ENCODE measurements around the gene SH3PXD2A. TPM values are rescaled to one million over a fixed set of nuclear protein-coding genes. Genes with fewer than 3 reads are reported as not detected.

The SH3PXD2A gene
- total and polyA plus RNA-seq, 12 donors: 6.9 to 44.9 (median 34.4) TPM

DNA sequence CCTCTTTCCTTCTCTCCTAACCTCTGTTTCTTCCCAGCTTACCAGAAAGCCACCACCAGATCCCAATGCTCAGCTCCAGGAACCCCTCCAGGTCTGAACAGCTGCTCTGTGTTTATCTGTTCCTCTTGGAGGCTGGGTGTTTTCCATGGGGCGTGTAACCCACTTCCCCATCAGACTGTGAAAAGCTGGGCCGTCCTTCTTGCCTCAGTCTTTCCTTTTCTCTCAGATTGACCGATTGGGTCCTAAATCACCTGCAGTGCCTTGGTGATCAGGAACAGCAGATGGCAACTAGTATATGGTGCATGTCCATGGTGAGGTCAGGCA lies 4.8 kb downstream of the SH3PXD2A start:
- peak in 2 of 8 donors; percentile 2 to 18 for ATAC-seq
- no peak for DNase-seq
- Histone ChIP-seq H3K9me3 (no peaks in the 10 kb centered on the region), H3K36me3 (no peaks in the 10 kb centered on the region), H3K4me3 (peak overlapping the region in 3 of 10 donors; percentile 2 to 15 (median 12)), H3K4me1 (peaks cover 33 to 89% (median 74%) of the 10 kb centered on the region in 9 donors), H3K27me3 (peaks cover 0 to 17% (median 0%) of the 10 kb centered on the region in 7 donors), H3K27ac (peak overlapping the region; percentile 12 to 90 (median 66))
- intact Hi-C loops (cut with DNase I): loop anchor here in 7 of 10 donors (5.0 to 10.0 kb wide), 6 partner anchors 38 to 256 kb away; no protein-coding TSS in a partner anchor
- TF ChIP-seq, protein P1, sequence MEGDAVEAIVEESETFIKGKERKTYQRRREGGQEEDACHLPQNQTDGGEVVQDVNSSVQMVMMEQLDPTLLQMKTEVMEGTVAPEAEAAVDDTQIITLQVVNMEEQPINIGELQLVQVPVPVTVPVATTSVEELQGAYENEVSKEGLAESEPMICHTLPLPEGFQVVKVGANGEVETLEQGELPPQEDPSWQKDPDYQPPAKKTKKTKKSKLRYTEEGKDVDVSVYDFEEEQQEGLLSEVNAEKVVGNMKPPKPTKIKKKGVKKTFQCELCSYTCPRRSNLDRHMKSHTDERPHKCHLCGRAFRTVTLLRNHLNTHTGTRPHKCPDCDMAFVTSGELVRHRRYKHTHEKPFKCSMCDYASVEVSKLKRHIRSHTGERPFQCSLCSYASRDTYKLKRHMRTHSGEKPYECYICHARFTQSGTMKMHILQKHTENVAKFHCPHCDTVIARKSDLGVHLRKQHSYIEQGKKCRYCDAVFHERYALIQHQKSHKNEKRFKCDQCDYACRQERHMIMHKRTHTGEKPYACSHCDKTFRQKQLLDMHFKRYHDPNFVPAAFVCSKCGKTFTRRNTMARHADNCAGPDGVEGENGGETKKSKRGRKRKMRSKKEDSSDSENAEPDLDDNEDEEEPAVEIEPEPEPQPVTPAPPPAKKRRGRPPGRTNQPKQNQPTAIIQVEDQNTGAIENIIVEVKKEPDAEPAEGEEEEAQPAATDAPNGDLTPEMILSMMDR (IDR thresholded peaks at IDR 0.05): no peak
- 66 to 84% methylated on average over 3 of the region's 3 CpGs for WGBS, 2 donors

DNA sequence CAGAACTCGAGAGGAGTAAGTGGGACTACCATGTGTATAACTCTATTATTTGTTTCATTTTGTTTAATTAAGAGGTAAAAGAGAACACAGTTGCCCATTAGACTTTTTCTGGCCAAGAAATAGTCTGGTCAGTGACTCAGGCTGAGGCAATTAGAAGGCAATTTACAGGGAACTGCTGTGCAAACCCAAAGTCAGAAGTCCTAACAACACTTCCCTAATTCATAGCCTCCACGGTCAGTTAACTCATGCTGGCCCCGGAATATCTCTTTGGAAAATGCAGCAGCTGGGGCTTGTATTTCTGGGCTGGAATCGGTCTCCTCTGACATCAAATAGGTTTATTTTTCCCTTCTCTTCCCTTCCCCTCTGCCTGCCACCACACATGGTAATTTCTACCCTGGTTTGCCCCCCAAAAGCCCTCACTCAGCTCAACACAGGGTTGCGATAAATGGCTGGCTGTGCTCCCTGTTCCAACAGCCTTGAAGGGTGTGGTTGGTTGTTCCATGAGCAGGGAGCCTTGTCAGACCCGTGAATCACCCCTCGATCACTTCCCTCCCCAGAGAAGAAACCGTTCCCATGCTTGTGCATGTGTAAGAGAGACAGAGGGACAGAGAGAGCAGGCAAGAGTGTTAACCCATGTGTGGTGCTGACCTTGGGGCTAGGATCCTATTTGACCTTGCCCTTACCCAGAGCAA lies 5.3 kb downstream of the SH3PXD2A start:
- no peaks in the 10 kb centered on the region for H3K36me3 ChIP-seq
- intact Hi-C loops (cut with DNase I): loop anchor here in 7 of 10 donors (5.0 to 10.0 kb wide), 6 partner anchors 38 to 255 kb away; no protein-coding TSS in a partner anchor
- H3K4me1 ChIP-seq: peaks cover 33 to 94% (median 79%) of the 10 kb centered on the region in 9 donors
- H3K4me3 ChIP-seq: peak overlapping the region in 3 of 10 donors; percentile 2 to 15 (median 12)
- 50 to 56% methylated on average over 8 of the region's 8 CpGs for WGBS, 2 donors
- H3K27me3 ChIP-seq: peaks cover 0 to 14% (median 0%) of the 10 kb centered on the region in 7 donors
- no peak for DNase-seq
- H3K9me3 ChIP-seq: no peaks in the 10 kb centered on the region
- TF ChIP-seq, protein P1 (IDR thresholded peaks at IDR 0.05): no peak
- peak overlapping the region; percentile 12 to 90 (median 66) for H3K27ac ChIP-seq
- peak in 6 of 8 donors; percentile 4 to 56 (median 30) for ATAC-seq

DNA sequence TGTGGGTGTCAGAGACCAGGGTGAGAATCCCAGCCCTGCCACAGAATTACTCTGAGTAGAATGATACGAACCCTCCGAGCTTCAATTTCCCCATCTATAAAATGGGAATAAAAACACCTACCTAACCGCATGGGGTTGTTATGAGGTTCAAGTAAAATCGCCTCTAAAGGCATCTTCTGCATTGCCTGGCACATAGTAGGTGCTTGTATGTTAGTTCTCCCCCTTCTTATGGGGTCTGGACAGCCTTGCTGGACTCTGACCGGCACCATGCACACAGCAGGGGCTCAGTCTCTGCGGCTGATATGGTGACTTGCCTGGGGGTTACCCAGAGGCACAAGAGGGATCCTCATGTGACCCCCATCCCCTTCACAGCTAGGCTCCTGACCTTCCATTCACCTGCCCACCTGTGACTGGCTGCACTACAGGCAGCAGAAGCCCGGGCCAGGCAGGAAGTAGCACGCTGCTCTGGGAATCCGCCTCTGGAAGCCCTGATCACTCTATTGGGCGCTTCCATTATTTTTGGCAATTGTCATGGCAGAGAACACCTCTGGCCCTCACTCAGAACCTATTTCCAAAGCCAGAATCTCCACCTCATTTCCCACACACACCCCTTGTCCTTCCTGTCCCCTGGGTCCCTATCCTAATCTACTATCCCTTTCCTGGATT lies 6.0 kb downstream of the SH3PXD2A start:
- peak overlapping the region in 8 of 10 donors; percentile 31 to 90 (median 80) for H3K27ac ChIP-seq
- TF ChIP-seq, protein P1 (IDR thresholded peaks at IDR 0.05): no peak
- ATAC-seq (peak in 5 of 8 donors; percentile 1 to 40 (median 8)), DNase-seq (peak in 1 of 2 donors; percentile 40)
- WGBS, 2 donors: 75 to 89% methylated on average over 9 to 10 of the region's 10 CpGs
- intact Hi-C loops (cut with DNase I): no loop called here
- H3K4me1 ChIP-seq: peaks cover 39 to 95% (median 79%) of the 10 kb centered on the region in 9 donors
- peaks cover 0 to 7% (median 0%) of the 10 kb centered on the region in 7 donors for H3K27me3 ChIP-seq
- no peaks in the 10 kb centered on the region for H3K36me3 ChIP-seq
- no peaks in the 10 kb centered on the region for H3K9me3 ChIP-seq
- peak overlapping the region in 1 of 10 donors; percentile 15 for H3K4me3 ChIP-seq

DNA sequence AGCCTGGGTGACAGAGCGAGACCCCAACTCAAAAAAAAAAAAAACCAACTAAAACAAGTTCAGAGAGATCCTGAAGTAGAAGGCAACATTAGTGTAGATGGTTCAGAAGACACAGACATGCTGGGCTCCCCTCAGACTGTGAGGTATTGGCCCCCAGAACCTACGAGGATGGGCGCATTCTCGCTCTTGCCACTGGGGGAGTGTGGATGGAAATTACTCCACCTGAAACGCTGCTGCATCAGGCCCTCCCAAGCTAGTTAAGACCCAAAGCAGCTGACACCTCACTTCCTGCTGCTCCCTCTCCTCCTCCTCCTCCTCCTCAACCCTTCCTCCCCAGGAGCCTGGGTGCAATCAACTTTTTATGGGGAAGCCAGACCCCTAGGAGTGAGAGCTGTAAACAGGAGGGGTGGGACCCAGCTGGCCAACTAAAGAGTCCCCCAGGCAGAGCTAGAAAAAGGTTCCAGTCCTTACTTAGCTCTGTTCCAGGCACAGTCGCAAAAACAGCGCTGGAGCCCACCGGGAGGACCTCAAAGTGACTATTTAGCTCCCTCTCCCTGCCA lies 7.4 kb downstream of the SH3PXD2A start:
- H3K4me3 ChIP-seq: no peak overlapping the region
- no peak for ATAC-seq
- H3K27me3 ChIP-seq: no peaks in the 10 kb centered on the region
- H3K36me3 ChIP-seq: no peaks in the 10 kb centered on the region
- H3K9me3 ChIP-seq: no peaks in the 10 kb centered on the region
- WGBS, 2 donors: 73 to 82% methylated on average over 8 of the region's 8 CpGs
- H3K27ac ChIP-seq: no peak overlapping the region
- intact Hi-C loops (cut with DNase I): no loop called here
- DNase-seq: no peak
- TF ChIP-seq, protein P1 (IDR thresholded peaks at IDR 0.05): no peak
- H3K4me1 ChIP-seq: peaks cover 39 to 95% (median 79%) of the 10 kb centered on the region in 9 donors

Data from heart right ventricle (tissue), 16 donors.